ENCODE results near the gene CDC14B. TPM values are rescaled to one million over a fixed set of nuclear protein-coding genes. Genes with fewer than 3 reads are reported as not detected.

Gene CDC14B
- total RNA-seq, 1 experiment from 2014 or later = 28.4 TPM

GRCh38 chr9:96612966-96613589 lies 6.6 kb downstream of the CDC14B start:
- no peak for TF ChIP-seq CTCF (conservative IDR thresholded peaks at IDR 0.05)
- no peak overlapping the region for H3K56ac ChIP-seq (ENCODE audit: insufficient read length, low read depth, low read length)
- no peak overlapping the region for H4K8ac ChIP-seq (replicated peaks; ENCODE audit: insufficient read length, low read depth, low read length)
- peaks cover 3% of the 10 kb centered on the region for H3K23me2 ChIP-seq (ENCODE audit: insufficient read length, low read depth, low read length, poor library complexity, severe bottlenecking)
- H4K20me1 ChIP-seq (ENCODE audit: control insufficient read depth, insufficient read depth, insufficient read length) = no peaks in the 10 kb centered on the region
- no peak overlapping the region for H3K9ac ChIP-seq (ENCODE audit: extremely low read depth, insufficient read length, low read length)
- peaks cover 22 to 25% of the 10 kb centered on the region in 2 experiments for H3K4me1 Mint-ChIP-seq
- H4K91ac ChIP-seq (ENCODE audit: insufficient read length, low read depth, low read length) = no peak overlapping the region
- no peak overlapping the region for H3K14ac ChIP-seq (ENCODE audit: insufficient read depth, low read length)
- peak overlapping the region; percentile 11 for H3K4me2 ChIP-seq (ENCODE audit: insufficient read depth, insufficient read length, low read length)
- no peak overlapping the region for H3T11ph ChIP-seq (ENCODE audit: low read length)
- no peak overlapping the region for H2AK5ac ChIP-seq (ENCODE audit: insufficient read length, low read length)
- no peak for DNase-seq
- no peak overlapping the region for H4K5ac ChIP-seq (ENCODE audit: insufficient read length, low read depth, low read length)
- peak overlapping the region in 1 of 3 experiments; percentile 3; a peak in 1 of 7 replicates for H3K27ac Mint-ChIP-seq
- peaks cover 21% of the 10 kb centered on the region for H3K27me3 Mint-ChIP-seq (ENCODE audit: low read depth)
- no peak overlapping the region for H2BK12ac ChIP-seq (ENCODE audit: insufficient read length, low read depth, low read length)
- no peak overlapping the region for H2AFZ ChIP-seq (ENCODE audit: low read length)
- H3K4me3 Mint-ChIP-seq = peak overlapping the region in 1 of 2 experiments; percentile 55; a peak in 3 of 5 replicates
- H3K18ac ChIP-seq (ENCODE audit: insufficient read length, low read depth, low read length) = no peak overlapping the region
- H3K23ac ChIP-seq (ENCODE audit: insufficient read length, low read depth, low read length) = no peak overlapping the region
- H3K79me1 ChIP-seq (ENCODE audit: insufficient read depth, low read depth, low read length, poor library complexity, severe bottlenecking) = peaks cover 6% of the 10 kb centered on the region
- no peak overlapping the region for H2BK15ac ChIP-seq (ENCODE audit: low read depth, low read length)
- H3K79me2 ChIP-seq (ENCODE audit: insufficient read depth, low read length) = peaks cover 6% of the 10 kb centered on the region; the same call in 1 of the 2 replicates
- no peaks in the 10 kb centered on the region for H3K9me3 ChIP-seq (ENCODE audit: control insufficient read depth, low read depth, low read length)
- H2BK5ac ChIP-seq (ENCODE audit: insufficient read length, low read length) = no peak overlapping the region
- no peaks in the 10 kb centered on the region; a peak in 1 of 7 replicates for H3K36me3 Mint-ChIP-seq (ENCODE audit: insufficient read depth in 1 of 3, low read depth in 3 of 3)
- peaks cover 12% of the 10 kb centered on the region; the same call in 1 of the 2 replicates for H3K4me1 ChIP-seq (ENCODE audit: insufficient read depth, low read length)
- peaks cover under 1% of the 10 kb centered on the region; the same call in 1 of the 2 replicates for H3K27me3 ChIP-seq (ENCODE audit: insufficient read depth, low read length)
- H3K27ac ChIP-seq (ENCODE audit: insufficient read length, low read depth, low read length) = no peak overlapping the region
- no peak overlapping the region for H3K4ac ChIP-seq (ENCODE audit: low read depth, low read length)
- H3K9me3 Mint-ChIP-seq = no peaks in the 10 kb centered on the region
- H2BK120ac ChIP-seq (ENCODE audit: low read depth, low read length, poor library complexity, severe bottlenecking) = no peak overlapping the region
- WGBS (ENCODE audit: extremely low coverage, insufficient read length, low lambda C conversion rate) = no CpG with 5 or more reads among the region's 1 CpG
- H2BK20ac ChIP-seq (ENCODE audit: low read depth, low read length, poor library complexity, severe bottlenecking) = no peak overlapping the region
